Endodermal cell (in vitro differentiated cells): ENCODE results near the gene IRS2. TPM values are rescaled to one million over a fixed set of nuclear protein-coding genes. Genes with fewer than 3 reads are reported as not detected.

Experiments
- DNase-seq: peaks from one replicate; pipeline ENCODE4 v3.0.0-alpha.2; 2017
- H3K27ac ChIP-seq: 2 replicates; pipeline ENCODE4 v1.5.1; 2013; ENCODE audit warnings: mild to moderate bottlenecking, low read depth, low read length, moderate library complexity
- H3K27me3 ChIP-seq: 2 replicates; pipeline ENCODE4 v1.6.1; 2013; ENCODE audit warnings: mild to moderate bottlenecking, low read length, moderate library complexity; ENCODE audit not compliant: insufficient read depth, control insufficient read depth, poor library complexity, severe bottlenecking
- H3K36me3 ChIP-seq: 2 replicates; pipeline ENCODE4 v1.7.0; 2013; ENCODE audit warnings: mild to moderate bottlenecking, low read length, moderate library complexity; ENCODE audit not compliant: control insufficient read depth, insufficient read depth
- H3K4me1 ChIP-seq: one replicate; pipeline ENCODE4 v1.7.0; 2013; ENCODE audit warnings: low read length; ENCODE audit not compliant: control insufficient read depth, insufficient read depth
- H3K4me3 ChIP-seq: 2 replicates; pipeline ENCODE4 v1.5.1; 2013; ENCODE audit warnings: mild to moderate bottlenecking, low read length, moderate library complexity
- H3K9ac ChIP-seq: 2 replicates; pipeline ENCODE4 v1.6.1; 2013; ENCODE audit warnings: mild to moderate bottlenecking, low read length, moderate library complexity; ENCODE audit not compliant: poor library complexity, severe bottlenecking; ENCODE audit errors: extremely low read depth
- H3K9me3 ChIP-seq: 2 replicates; pipeline ENCODE4 v1.6.1; 2013; ENCODE audit warnings: mild to moderate bottlenecking, low read length, moderate library complexity; ENCODE audit not compliant: control insufficient read depth
- H3K27ac Mint-ChIP-seq: 2 replicates; pipeline ENCODE4 v1.8.0; 2020; ENCODE audit warnings: mixed read lengths
- H3K27me3 Mint-ChIP-seq: 2 replicates; pipeline ENCODE4 v1.8.0; 2021; ENCODE audit warnings: mild to moderate bottlenecking, mixed read lengths; ENCODE audit not compliant: insufficient read depth
- H3K36me3 Mint-ChIP-seq: 2 replicates; pipeline ENCODE4 v1.8.0; 2020; ENCODE audit warnings: low read depth, mixed read lengths
- H3K4me1 Mint-ChIP-seq: 2 replicates; pipeline ENCODE4 v1.8.0; 2020; ENCODE audit warnings: mixed read lengths
- H3K4me3 Mint-ChIP-seq: 2 replicates; pipeline ENCODE4 v1.8.0; 2020; ENCODE audit warnings: mild to moderate bottlenecking, moderate library complexity, mixed read lengths
- H3K9me3 Mint-ChIP-seq: 2 replicates; pipeline ENCODE4 v1.8.0; 2020; ENCODE audit warnings: mild to moderate bottlenecking, mixed read lengths
- WGBS, 2 experiments: methylation state at CpG; one replicate each; pipeline versions ENCODE4 v1.1.5 to v1.1.7; 2013; ENCODE audit warnings: missing lambda C conversion rate in 2 of 2, mixed read lengths in 1 of 2; ENCODE audit not compliant: insufficient coverage in 1 of 2, insufficient read length in 1 of 2; 5-methylcytosine and 5-hydroxymethylcytosine counted together
- total RNA-seq, 2 donors: library from RNA; stranded (reverse); fragmentation: NEBNext Ultra II Directional in 1 of 2; extraction: Animal tissue kit (Norgen Biotek cat#: 25700) in 1 of 2; gene quantifications; 2 replicates in 1 of 2; 3 replicates in 1 of 2; pipeline ENCODE4 v1.2.1, GENCODE V29; 2021
- TF ChIP-seq, protein P1 (sequence below): fragments of 200-600 bp; sonication (generic); conservative IDR thresholded peaks from 2 replicates; pipeline ENCODE4 v1.5.0; 2021; ENCODE audit warnings: antibody characterized with exemption, mild to moderate bottlenecking

IRS2 gene
- total RNA-seq, 2 donors from 2014 or later = 16.9 to 23.7 TPM

DNA sequence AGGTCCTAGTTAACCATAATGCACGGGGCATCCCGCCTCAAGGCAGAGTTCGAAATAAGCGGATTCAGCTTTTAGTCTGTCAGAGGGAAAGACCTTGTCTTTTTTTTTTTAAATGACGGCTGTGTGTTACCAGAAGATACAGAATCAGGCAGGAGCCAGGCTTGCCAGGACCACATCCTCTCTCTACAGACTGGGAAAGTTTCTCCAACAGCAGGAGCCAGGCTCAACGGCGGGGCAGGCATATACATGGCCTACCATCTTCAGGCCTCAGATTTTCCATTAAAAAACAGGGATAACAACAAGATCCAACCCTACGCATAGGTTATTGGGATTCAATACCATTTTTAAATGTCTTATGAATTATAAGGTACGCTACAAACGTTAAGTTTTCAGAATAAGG, 17.8 kb downstream of the IRS2 start:
- TF ChIP-seq, protein P1, sequence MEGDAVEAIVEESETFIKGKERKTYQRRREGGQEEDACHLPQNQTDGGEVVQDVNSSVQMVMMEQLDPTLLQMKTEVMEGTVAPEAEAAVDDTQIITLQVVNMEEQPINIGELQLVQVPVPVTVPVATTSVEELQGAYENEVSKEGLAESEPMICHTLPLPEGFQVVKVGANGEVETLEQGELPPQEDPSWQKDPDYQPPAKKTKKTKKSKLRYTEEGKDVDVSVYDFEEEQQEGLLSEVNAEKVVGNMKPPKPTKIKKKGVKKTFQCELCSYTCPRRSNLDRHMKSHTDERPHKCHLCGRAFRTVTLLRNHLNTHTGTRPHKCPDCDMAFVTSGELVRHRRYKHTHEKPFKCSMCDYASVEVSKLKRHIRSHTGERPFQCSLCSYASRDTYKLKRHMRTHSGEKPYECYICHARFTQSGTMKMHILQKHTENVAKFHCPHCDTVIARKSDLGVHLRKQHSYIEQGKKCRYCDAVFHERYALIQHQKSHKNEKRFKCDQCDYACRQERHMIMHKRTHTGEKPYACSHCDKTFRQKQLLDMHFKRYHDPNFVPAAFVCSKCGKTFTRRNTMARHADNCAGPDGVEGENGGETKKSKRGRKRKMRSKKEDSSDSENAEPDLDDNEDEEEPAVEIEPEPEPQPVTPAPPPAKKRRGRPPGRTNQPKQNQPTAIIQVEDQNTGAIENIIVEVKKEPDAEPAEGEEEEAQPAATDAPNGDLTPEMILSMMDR = no peak
- Mint-ChIP-seq H3K9me3 (no peaks in the 10 kb centered on the region), H3K4me3 (no peak overlapping the region), H3K27me3 (no peaks in the 10 kb centered on the region), H3K4me1 (peaks cover 13% of the 10 kb centered on the region), H3K27ac (no peak overlapping the region), H3K36me3 (peaks cover 19% of the 10 kb centered on the region)
- Histone ChIP-seq H3K4me1 (no peaks in the 10 kb centered on the region), H3K9me3 (no peaks in the 10 kb centered on the region), H3K9ac (no peak overlapping the region), H3K27ac (no peak overlapping the region), H3K4me3 (no peak overlapping the region), H3K27me3 (no peaks in the 10 kb centered on the region), H3K36me3 (peaks cover 7% of the 10 kb centered on the region)
- no peak for DNase-seq
- WGBS, 2 experiments = 92 to 97% methylated on average over 9 to 10 of the region's 10 CpGs

- Histone ChIP-seq H3K4me1 (no peaks in the 10 kb centered on the region), H3K27me3 (no peaks in the 10 kb centered on the region), H3K27ac (no peak overlapping the region), H3K9ac (no peak overlapping the region), H3K4me3 (no peak overlapping the region), H3K36me3 (peaks cover 7% of the 10 kb centered on the region), H3K9me3 (no peaks in the 10 kb centered on the region)
- TF ChIP-seq, protein P1 = no peak
- no peak overlapping the region for H3K27ac Mint-ChIP-seq
- H3K4me1 Mint-ChIP-seq = peaks cover 13% of the 10 kb centered on the region
- no peaks in the 10 kb centered on the region for H3K27me3 Mint-ChIP-seq
- WGBS, 2 experiments = 80 to 98% methylated on average over 1 to 2 of the region's 2 CpGs
- peaks cover 15% of the 10 kb centered on the region for H3K36me3 Mint-ChIP-seq
- DNase-seq = no peak
- no peaks in the 10 kb centered on the region for H3K9me3 Mint-ChIP-seq
- no peak overlapping the region for H3K4me3 Mint-ChIP-seq
Measured at GRCh38 chr13:109768176-109768575, 18.2 kb downstream of the IRS2 start.

- peaks cover 4% of the 10 kb centered on the region for H3K36me3 ChIP-seq
- TF ChIP-seq, protein P1 = no peak
Measured at GRCh38 chr13:109767023-109767422, 19.4 kb downstream of the IRS2 start.

More at GRCh38 chr13:109767023-109767422, 19.4 kb downstream of the IRS2 start:
- WGBS, 2 experiments = 99 to 100% methylated on average over 1 to 5 of the region's 5 CpGs
- no peak for DNase-seq
- Mint-ChIP-seq H3K27ac (no peak overlapping the region), H3K4me3 (no peak overlapping the region), H3K9me3 (no peaks in the 10 kb centered on the region), H3K4me1 (peaks cover 17% of the 10 kb centered on the region), H3K36me3 (peaks cover 15% of the 10 kb centered on the region), H3K27me3 (no peaks in the 10 kb centered on the region)
- Histone ChIP-seq H3K9ac (no peak overlapping the region), H3K27me3 (no peaks in the 10 kb centered on the region), H3K9me3 (no peaks in the 10 kb centered on the region), H3K27ac (no peak overlapping the region), H3K4me3 (no peak overlapping the region), H3K4me1 (no peaks in the 10 kb centered on the region)
